ENCODE measurements around the gene MOB2.

The MOB2 gene

GRCh38 chr11:1486054-1486825 is at the start of gene MOB2:
Gene MOB2, minus strand, starts transcription at chr11:1486779. Its CDS starts 223 bp downstream, at chr11:1486556.
- DNase-seq (ENCODE audit: low spot score): peak; percentile 69

- DNase-seq (ENCODE audit: low spot score): no peak
Measured at GRCh38 chr11:1534682-1535081, 48.1 kb upstream of the MOB2 start.

- no peak for DNase-seq (ENCODE audit: low spot score)
Measured at GRCh38 chr11:1534171-1534570, 47.6 kb upstream of the MOB2 start.

- no peak for DNase-seq (ENCODE audit: low spot score)
Measured at GRCh38 chr11:1533342-1533725, 46.8 kb upstream of the MOB2 start.

- DNase-seq (ENCODE audit: low spot score): no peak
Measured at GRCh38 chr11:1532606-1533341, 46.2 kb upstream of the MOB2 start.

GRCh38 chr11:1532014-1532586 is 45.5 kb upstream of the MOB2 start:
- DNase-seq (ENCODE audit: low spot score): no peak

GRCh38 chr11:1531449-1532013 is 45.0 kb upstream of the MOB2 start:
- no peak for DNase-seq (ENCODE audit: low spot score)

GRCh38 chr11:1530686-1531448 is 44.3 kb upstream of the MOB2 start:
- no peak for DNase-seq (ENCODE audit: low spot score)

- DNase-seq (ENCODE audit: low spot score): no peak
Measured at GRCh38 chr11:1529774-1530173, 43.2 kb upstream of the MOB2 start.

- DNase-seq (ENCODE audit: low spot score): no peak
Measured at GRCh38 chr11:1529286-1529685, 42.7 kb upstream of the MOB2 start.

GRCh38 chr11:1528710-1529109 is 42.1 kb upstream of the MOB2 start:
- DNase-seq (ENCODE audit: low spot score): no peak

- DNase-seq (ENCODE audit: low spot score): no peak
Measured at GRCh38 chr11:1526785-1527184, 40.2 kb upstream of the MOB2 start.

- DNase-seq (ENCODE audit: low spot score): no peak
Measured at GRCh38 chr11:1523779-1524178, 37.2 kb upstream of the MOB2 start.

- no peak for DNase-seq (ENCODE audit: low spot score)
Measured at GRCh38 chr11:1523077-1523476, 36.5 kb upstream of the MOB2 start.

- no peak for DNase-seq (ENCODE audit: low spot score)
Measured at GRCh38 chr11:1522081-1522424, 35.5 kb upstream of the MOB2 start.

- DNase-seq (ENCODE audit: low spot score): no peak
Measured at GRCh38 chr11:1521382-1522080, 35.0 kb upstream of the MOB2 start.

- DNase-seq (ENCODE audit: low spot score): no peak
Measured at GRCh38 chr11:1520663-1521267, 34.2 kb upstream of the MOB2 start.

- DNase-seq (ENCODE audit: low spot score): no peak
Measured at GRCh38 chr11:1520209-1520662, 33.7 kb upstream of the MOB2 start.

GRCh38 chr11:1519028-1520010 is 32.7 kb upstream of the MOB2 start:
- no peak for DNase-seq (ENCODE audit: low spot score)

GRCh38 chr11:1518301-1518700 is 31.7 kb upstream of the MOB2 start:
- no peak for DNase-seq (ENCODE audit: low spot score)
